ENCODE results near the gene MAGEH1. TPM values are rescaled to one million over a fixed set of nuclear protein-coding genes. Genes with fewer than 3 reads are reported as not detected.

MAGEH1 gene
- total and polyA plus RNA-seq, 9 of the 15 experiments (the other 6 are each of a cell fraction or from before 2014, with no cell fraction given): 3.7 to 14.9 (median 8.8) TPM

- TF ChIP-seq ZNF764 (CRISPR knock-in tag; IDR thresholded peaks at IDR 0.05; ENCODE audit: low read depth): no peak
- TF ChIP-seq ZNF232 (CRISPR knock-in tag; IDR thresholded peaks at IDR 0.05): no peak
- no peak for TF ChIP-seq SMARCA5 (IDR thresholded peaks at IDR 0.05)
- no peak for TF ChIP-seq ZEB2 (IDR thresholded peaks at IDR 0.05)
- TF ChIP-seq CTCFL (IDR thresholded peaks at IDR 0.05; ENCODE audit: borderline replicate concordance, insufficient read depth, low read depth, low read length, poor library complexity, severe bottlenecking): no peak
- TF ChIP-seq, protein P1, sequence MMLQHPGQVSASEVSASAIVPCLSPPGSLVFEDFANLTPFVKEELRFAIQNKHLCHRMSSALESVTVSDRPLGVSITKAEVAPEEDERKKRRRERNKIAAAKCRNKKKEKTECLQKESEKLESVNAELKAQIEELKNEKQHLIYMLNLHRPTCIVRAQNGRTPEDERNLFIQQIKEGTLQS (IDR thresholded peaks at IDR 0.05): no peak
- TF ChIP-seq, protein P1 (CRISPR knock-in tag; conservative IDR thresholded peaks at IDR 0.05): no peak
- TF ChIP-seq E2F4 (CRISPR knock-in tag; IDR thresholded peaks at IDR 0.05; ENCODE audit: low read depth): no peak
- TF ChIP-seq FOS (IDR thresholded peaks at IDR 0.05; ENCODE audit: extremely low read depth, insufficient read length): no peak
- no peak for TF ChIP-seq ARNT (IDR thresholded peaks at IDR 0.05)
- no peak for TF ChIP-seq HMGXB4 (CRISPR knock-in tag; IDR thresholded peaks at IDR 0.05)
- TF ChIP-seq, protein P2, sequence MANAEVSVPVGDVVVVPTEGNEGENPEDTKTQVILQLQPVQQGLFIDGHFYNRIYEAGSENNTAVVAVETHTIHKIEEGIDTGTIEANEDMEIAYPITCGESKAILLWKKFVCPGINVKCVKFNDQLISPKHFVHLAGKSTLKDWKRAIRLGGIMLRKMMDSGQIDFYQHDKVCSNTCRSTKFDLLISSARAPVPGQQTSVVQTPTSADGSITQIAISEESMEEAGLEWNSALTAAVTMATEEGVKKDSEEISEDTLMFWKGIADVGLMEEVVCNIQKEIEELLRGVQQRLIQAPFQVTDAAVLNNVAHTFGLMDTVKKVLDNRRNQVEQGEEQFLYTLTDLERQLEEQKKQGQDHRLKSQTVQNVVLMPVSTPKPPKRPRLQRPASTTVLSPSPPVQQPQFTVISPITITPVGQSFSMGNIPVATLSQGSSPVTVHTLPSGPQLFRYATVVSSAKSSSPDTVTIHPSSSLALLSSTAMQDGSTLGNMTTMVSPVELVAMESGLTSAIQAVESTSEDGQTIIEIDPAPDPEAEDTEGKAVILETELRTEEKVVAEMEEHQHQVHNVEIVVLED (CRISPR knock-in tag; IDR thresholded peaks at IDR 0.05): no peak
- no peak for TF ChIP-seq LCOR (CRISPR knock-in tag; IDR thresholded peaks at IDR 0.05)
- TF ChIP-seq TEAD4 (IDR thresholded peaks at IDR 0.05; ENCODE audit: low read length): peak; percentile 80
- TF ChIP-seq TEAD4 (CRISPR knock-in tag; IDR thresholded peaks at IDR 0.05; ENCODE audit: borderline replicate concordance): no peak
- no peak for TF ChIP-seq PCBP2 (IDR thresholded peaks at IDR 0.05; ENCODE audit: low read depth, low read length, poor library complexity, severe bottlenecking)
- TF ChIP-seq XRCC4 (IDR thresholded peaks at IDR 0.05; ENCODE audit: extremely low read depth, insufficient read depth, insufficient read length): no peak
- no peak for TF ChIP-seq HNRNPUL1 (IDR thresholded peaks at IDR 0.05; ENCODE audit: low read length)
- peak; percentile 80 for TF ChIP-seq TCF3 (CRISPR knock-in tag; IDR thresholded peaks at IDR 0.05)
- TF ChIP-seq ZBTB43 (CRISPR knock-in tag; IDR thresholded peaks at IDR 0.05): no peak
Measured at GRCh38 chrX:55480390-55481062, 28.6 kb downstream of the MAGEH1 start (continued).

All from K562 (cell line).